Measurements from ENCODE around the gene GSTM1.

- no peak for TF ChIP-seq POLR2A (IDR thresholded peaks at IDR 0.05)
- no peak for TF ChIP-seq CTCF (IDR thresholded peaks at IDR 0.05)
Measured at GRCh38 chr1:109719337-109719837, 31.8 kb downstream of the GSTM1 start.

All from sigmoid colon (tissue), 3 donors.